HFFc6 (cell line): ENCODE results near the gene MEF2A. TPM values are rescaled to one million over a fixed set of nuclear protein-coding genes. Genes with fewer than 3 reads are reported as not detected.
A peak's percentile ranks its signal among the peaks of the same experiment; 100 is the strongest.

Experiments
- DNase-seq: peaks from one replicate; pipeline ENCODE4 v3.0.0-alpha.2; 2018
- H3K27ac Mint-ChIP-seq: 2 replicates; pipeline ENCODE4 v1.8.0; 2020; ENCODE audit warnings: mild to moderate bottlenecking, mixed read lengths
- H3K27me3 Mint-ChIP-seq: 2 replicates; pipeline ENCODE4 v1.8.0; 2021; ENCODE audit warnings: mild to moderate bottlenecking, moderate library complexity, mixed read lengths; ENCODE audit not compliant: insufficient read depth
- H3K36me3 Mint-ChIP-seq: 2 replicates; pipeline ENCODE4 v1.8.0; 2021; ENCODE audit warnings: low read depth, mixed read lengths
- H3K4me1 Mint-ChIP-seq: 2 replicates; pipeline ENCODE4 v1.8.0; 2020; ENCODE audit warnings: low read depth, mixed read lengths
- H3K4me3 Mint-ChIP-seq: 2 replicates; pipeline ENCODE4 v1.8.0; 2020; ENCODE audit warnings: mild to moderate bottlenecking, moderate library complexity, mixed read lengths
- H3K9me3 Mint-ChIP-seq: 2 replicates; pipeline ENCODE4 v1.8.0; 2020; ENCODE audit warnings: mild to moderate bottlenecking, mixed read lengths
- CTCF ChIP-seq: fragments of 200-600 bp; sonication (generic); IDR thresholded peaks from 2 replicates; pipeline ENCODE4 v1.5.0; 2021; ENCODE audit warnings: antibody characterized with exemption, mild to moderate bottlenecking
- total RNA-seq, 6 experiments: library from RNA; stranded (reverse); fragmentation: NEBNext Ultra II Directional; extraction: Animal tissue kit (Norgen Biotek cat#: 25700); gene quantifications; 2 replicates in 1 of 6; 3 replicates in 5 of 6; pipeline ENCODE4 v1.2.3, GENCODE V29; 2021

The MEF2A gene
- total RNA-seq, 6 experiments from 2014 or later: 22.8 to 25.8 (median 24.0) TPM

- TF ChIP-seq CTCF: no peak
- peak; percentile 19 for DNase-seq
Measured at GRCh38 chr15:99613887-99614647, 48.3 kb downstream of the MEF2A start.

GRCh38 chr15:99614749-99615288, 49.0 kb downstream of the MEF2A start:
- peaks cover 51% of the 10 kb centered on the region for H3K4me1 Mint-ChIP-seq
- H3K4me3 Mint-ChIP-seq: no peak overlapping the region
- H3K27me3 Mint-ChIP-seq: no peaks in the 10 kb centered on the region; the same call in 1 of the 2 replicates
- H3K9me3 Mint-ChIP-seq: no peaks in the 10 kb centered on the region
- peaks cover 4% of the 10 kb centered on the region; the same call in 1 of the 2 replicates for H3K36me3 Mint-ChIP-seq
- no peak for TF ChIP-seq CTCF
- no peak for DNase-seq
- H3K27ac Mint-ChIP-seq: peak overlapping the region; percentile 36

More at GRCh38 chr15:99613887-99614647, 48.3 kb downstream of the MEF2A start:
- Mint-ChIP-seq H3K27me3 (no peaks in the 10 kb centered on the region; the same call in 1 of the 2 replicates), H3K27ac (peak overlapping the region; percentile 36), H3K4me3 (no peak overlapping the region), H3K4me1 (peaks cover 44% of the 10 kb centered on the region), H3K36me3 (peaks cover 4% of the 10 kb centered on the region; the same call in 1 of the 2 replicates), H3K9me3 (no peaks in the 10 kb centered on the region)

GRCh38 chr15:99615460-99615859, 49.7 kb downstream of the MEF2A start:
- TF ChIP-seq CTCF: no peak
- Mint-ChIP-seq H3K9me3 (no peaks in the 10 kb centered on the region), H3K27me3 (no peaks in the 10 kb centered on the region; the same call in 1 of the 2 replicates), H3K4me3 (no peak overlapping the region), H3K4me1 (peaks cover 57% of the 10 kb centered on the region), H3K36me3 (peaks cover 4% of the 10 kb centered on the region; the same call in 1 of the 2 replicates), H3K27ac (no peak overlapping the region)
- no peak for DNase-seq

- no peaks in the 10 kb centered on the region; the same call in 1 of the 2 replicates for H3K27me3 Mint-ChIP-seq
- DNase-seq: no peak
- peaks cover 4% of the 10 kb centered on the region; the same call in 1 of the 2 replicates for H3K36me3 Mint-ChIP-seq
- H3K9me3 Mint-ChIP-seq: no peaks in the 10 kb centered on the region
- H3K27ac Mint-ChIP-seq: no peak overlapping the region
- no peak overlapping the region for H3K4me3 Mint-ChIP-seq
- TF ChIP-seq CTCF: no peak
- H3K4me1 Mint-ChIP-seq: peaks cover 58% of the 10 kb centered on the region
Measured at GRCh38 chr15:99616129-99616528, 50.3 kb downstream of the MEF2A start.

GRCh38 chr15:99616773-99617342, 51.1 kb downstream of the MEF2A start:
- no peak for DNase-seq
- peaks cover 61% of the 10 kb centered on the region for H3K4me1 Mint-ChIP-seq
- peaks cover under 1% of the 10 kb centered on the region for H3K36me3 Mint-ChIP-seq
- no peaks in the 10 kb centered on the region for H3K9me3 Mint-ChIP-seq
- no peaks in the 10 kb centered on the region; the same call in 1 of the 2 replicates for H3K27me3 Mint-ChIP-seq
- peak overlapping the region; percentile 32; the same call in 1 of the 2 replicates for H3K27ac Mint-ChIP-seq
- no peak for TF ChIP-seq CTCF
- no peak overlapping the region for H3K4me3 Mint-ChIP-seq
